Measurements from ENCODE around the gene OR6S1.
"Not testable (repeated sequence)": the region's sequence is repeated elsewhere in the genome, so short reads cannot be mapped to it uniquely, and the experiment has no call there.

Gene OR6S1

DNA sequence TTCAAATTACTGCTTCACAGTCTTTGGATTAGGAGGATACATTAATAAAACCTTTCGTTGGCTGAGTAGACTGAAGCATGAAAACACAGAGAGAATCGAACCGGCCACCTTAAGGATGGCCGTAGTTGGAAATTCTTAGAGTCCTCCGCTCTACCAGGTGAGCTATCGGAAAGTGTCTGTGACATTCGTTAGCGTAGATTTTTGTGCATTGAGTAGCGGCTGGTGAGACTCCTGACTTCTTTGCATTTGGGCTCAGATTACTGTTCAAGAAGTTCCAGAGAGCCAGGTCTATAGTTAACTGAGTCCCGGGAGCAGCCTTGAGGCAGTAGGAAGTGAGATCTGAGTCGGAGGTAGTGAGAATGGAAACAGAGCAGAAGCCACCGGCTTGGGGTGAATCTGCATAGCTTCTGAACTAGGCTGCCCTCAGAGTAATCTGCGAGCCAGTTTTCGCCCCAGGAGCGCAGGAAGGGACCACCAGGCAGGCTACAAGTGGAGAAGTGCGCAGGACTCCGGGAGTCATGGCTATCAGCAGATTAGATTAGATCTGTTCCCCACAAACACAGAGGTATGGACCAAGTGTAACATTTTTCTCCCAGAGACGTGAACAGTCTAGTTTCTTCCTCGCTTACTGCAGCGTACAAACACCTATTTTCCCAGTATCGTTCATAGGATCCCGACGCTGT is 11.0 kb downstream of the OR6S1 start:
- peak; percentile 88 for DNase-seq

DNA sequence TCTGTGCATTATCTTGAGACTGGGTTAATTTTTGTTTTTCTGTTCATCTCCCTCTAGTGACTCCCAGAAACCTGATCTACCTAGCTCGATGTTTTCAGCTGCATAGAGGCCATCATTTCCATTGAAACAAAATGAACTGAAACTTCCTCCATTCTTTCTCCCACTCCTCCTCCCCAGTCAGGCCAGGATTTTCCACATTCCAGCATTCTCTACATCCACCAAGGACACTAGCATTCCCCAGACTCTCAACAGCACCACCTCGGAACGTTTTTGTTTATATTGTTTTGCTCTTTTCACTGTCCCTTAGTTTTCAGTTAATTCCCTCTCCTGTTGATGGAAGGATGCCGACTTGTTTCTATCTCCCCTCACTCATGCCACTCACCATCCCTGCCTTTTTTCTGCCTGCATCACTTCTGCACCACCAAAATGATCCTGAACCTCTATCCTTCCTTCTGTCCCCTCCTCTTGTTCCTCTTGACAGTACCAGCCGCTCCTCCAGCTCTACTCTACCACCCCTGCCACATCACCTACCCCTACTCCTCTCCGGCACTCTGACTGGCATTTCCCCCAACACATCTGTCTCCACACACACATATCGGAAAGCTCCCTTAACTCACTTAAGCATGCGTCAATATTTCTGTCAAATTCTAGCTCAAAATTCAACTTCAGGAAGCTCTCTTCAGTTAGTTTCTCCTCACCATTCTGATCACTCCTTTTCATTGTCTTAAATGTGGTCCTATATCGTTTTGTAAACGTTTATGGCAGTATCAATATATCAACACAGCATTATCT is 13.2 kb downstream of the OR6S1 start:
- no peak for DNase-seq

DNA sequence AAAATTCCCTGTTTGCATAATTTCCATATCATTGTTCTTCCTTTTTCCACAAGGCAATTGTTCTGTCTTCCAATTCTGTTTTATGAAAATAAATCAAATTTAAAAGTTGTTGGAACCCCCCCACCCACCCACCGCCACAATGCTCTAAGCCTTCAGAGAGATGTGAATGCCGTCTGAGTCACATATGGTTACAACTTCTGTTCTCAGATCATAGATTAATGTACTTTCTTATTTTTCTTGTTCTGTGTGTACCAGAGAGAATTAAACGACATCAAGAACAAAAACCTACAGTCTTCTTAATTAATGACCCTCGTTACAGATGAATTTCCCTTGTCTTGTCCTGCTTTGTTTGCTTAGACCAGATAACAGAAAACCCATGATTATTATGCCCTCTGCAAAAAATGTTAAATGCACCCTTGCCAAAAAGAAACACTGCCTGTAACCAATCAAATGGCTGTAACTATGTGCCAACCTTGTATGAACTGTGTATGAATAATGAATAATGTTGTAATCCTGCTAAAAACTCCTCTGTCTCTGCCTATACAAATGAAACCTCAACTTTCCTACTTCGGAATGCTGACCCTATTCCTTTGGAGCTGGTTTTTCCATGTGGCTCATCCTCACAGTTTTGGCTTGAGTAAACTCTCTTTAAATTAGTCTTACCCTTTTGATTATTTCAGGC is 14.0 kb downstream of the OR6S1 start:
- DNase-seq, result no peak

DNA sequence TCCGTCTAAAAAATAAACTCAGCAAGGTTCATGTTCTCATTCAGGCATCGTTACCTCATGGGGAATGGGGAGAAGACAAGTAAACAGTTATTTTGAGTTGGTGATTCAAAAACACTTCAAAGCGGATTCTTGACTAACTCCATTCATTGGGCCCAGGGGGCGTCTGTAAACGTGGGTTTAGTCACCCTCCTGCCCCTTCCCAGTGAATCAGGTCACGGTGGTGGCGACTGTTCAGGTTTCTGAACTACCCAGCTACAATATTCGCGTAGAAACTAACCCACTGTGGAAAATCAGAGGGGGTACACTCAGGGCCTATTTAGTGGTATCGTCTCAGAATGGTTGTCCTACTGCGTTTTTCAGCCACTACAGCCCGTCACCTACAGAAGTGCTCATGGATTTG is 15.2 kb downstream of the OR6S1 start:
- no peak for DNase-seq

DNA sequence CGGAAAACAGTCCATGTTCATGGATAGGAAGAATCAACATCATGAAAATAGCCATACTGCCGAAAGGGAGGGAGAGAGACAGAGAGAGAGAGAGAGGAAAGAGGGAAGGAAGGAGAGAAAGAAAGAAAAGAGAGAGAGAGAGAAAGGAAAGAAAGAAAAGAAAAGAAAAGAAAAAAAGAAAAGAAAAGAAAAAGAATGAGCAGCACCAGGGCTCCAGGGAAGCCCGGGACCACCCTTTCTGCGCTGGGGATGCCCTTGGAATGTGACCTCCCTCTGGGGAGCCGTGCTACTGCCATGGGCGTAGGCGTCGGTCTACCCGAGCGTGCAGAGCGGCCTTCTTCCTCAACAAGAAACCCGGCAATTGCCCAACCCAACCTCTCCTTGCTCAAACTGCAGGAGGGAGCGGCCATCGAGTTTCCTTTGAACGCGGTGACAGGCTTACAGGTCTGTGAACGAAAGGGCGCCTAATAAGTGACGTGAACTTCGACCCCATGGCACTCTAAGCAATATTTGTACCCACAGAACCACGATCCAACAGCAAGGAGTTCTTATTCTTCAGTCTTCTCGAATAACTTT is 16.9 kb downstream of the OR6S1 start:
- DNase-seq, result no peak

DNA sequence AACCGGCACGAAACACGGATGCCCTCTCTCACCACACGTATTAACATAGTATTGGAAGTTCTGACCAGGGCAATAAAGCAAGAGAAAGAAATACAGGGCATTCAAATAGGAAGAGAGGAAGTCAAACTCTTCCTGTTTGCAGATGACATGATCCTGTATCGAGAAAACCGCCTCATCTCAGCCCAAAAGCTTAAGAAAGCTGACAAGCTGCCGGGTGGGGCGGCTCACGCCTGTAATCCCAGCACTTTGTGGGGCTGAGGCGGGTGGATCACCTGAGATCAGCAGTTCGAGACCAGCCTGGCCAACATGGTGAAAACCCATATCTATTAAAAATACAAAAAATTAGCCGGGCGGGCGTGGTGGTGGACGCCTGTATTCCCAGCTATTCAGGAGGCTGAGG is 17.7 kb downstream of the OR6S1 start:
- no peak for DNase-seq

DNA sequence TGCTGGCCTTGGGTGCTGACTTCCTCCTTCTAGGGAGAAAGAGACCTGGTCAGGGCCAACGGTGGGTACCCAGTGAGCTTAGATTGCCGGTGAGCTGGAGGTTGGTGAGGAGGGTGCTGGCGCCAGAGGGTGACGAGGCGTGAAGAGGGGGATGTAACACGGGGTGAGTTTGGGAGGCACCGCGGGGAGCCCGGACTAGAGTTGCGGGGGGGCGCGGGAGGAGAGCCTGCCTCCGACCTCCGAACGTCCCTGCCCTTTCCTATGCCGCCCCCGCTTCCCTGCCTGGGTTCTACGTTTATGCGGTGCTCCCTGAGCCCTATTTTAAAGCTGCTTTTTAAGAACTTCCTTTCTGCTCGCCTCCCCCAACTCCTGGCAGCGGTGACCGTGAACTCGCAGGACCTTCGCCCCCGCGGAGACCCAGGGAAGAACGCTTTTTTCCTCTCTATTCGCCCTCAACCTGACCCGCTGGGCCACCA is 18.6 kb downstream of the OR6S1 start:
- no peak for DNase-seq

DNA sequence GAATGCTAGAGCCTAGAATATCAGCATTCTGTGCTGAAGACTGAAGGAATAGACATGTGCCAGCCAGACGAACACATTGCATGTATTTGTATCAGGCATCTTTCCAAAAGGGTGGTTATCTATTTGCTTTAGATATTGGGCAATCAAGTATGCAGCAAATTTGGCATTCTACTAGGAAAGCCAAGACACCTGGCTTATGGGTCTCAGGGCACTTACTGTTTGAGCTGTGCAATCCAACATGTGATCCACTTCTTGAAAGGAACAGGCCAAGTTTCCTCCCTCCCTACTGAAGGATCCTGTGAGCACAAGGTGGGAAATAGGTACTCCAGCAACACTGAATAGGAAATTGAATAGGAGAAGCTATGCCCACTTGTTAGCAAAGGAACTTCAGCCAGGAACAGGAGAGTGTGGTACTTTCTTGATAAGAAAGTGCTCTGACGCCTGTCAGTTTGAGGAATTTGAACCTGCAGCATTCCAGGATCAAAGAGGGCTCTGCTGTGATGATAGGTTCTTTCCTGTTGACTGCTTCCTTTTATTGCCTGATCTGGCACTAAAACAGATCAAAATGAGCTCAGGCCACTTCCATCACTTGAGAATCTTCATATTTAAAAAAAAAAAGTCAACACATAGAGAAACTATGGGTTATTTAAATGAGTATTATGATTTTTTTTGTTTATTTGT is 20.6 kb downstream of the OR6S1 start:
- DNase-seq, result no peak

DNA sequence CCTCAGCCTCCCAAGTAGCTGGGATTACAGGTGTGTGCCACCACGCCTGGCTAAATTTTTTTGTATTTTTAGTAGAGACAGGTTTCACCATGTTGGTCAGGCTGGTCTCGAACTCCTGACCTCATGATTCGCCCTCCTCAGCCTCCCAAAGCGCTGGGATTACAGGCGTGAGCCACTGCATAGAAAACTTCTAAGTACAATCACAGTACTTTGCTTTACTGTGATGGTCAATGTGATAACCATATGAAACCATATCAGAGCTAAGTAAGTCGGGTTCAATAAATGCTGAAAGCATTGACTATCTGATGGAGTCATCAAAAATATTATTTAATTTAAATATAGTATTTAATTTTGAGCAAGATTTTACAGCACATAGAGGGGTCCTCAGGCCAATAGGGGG is 21.8 kb downstream of the OR6S1 start:
- not testable (repeated sequence) for DNase-seq

DNA sequence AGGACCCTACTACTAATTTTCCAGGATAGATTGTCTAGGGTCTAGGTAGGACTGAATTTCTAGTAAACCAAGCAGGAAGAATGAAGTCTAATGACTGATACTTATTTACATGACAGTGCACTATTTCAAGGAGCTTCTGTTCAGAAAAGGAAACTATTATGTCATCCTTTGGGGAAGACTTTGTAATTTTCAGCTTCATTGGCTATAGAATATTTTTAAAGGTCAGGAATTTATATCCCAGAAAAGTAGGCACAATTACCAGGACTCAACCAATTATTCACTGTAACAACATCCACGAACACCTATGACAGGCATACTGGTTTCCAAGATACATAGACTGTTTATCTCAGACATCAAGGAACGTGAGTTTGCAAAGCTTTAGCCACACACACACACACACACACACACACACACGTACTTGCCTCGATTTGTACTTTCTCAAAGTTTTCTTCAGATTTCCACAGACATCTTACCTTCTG is 23.2 kb downstream of the OR6S1 start:
- DNase-seq, result no peak

DNA sequence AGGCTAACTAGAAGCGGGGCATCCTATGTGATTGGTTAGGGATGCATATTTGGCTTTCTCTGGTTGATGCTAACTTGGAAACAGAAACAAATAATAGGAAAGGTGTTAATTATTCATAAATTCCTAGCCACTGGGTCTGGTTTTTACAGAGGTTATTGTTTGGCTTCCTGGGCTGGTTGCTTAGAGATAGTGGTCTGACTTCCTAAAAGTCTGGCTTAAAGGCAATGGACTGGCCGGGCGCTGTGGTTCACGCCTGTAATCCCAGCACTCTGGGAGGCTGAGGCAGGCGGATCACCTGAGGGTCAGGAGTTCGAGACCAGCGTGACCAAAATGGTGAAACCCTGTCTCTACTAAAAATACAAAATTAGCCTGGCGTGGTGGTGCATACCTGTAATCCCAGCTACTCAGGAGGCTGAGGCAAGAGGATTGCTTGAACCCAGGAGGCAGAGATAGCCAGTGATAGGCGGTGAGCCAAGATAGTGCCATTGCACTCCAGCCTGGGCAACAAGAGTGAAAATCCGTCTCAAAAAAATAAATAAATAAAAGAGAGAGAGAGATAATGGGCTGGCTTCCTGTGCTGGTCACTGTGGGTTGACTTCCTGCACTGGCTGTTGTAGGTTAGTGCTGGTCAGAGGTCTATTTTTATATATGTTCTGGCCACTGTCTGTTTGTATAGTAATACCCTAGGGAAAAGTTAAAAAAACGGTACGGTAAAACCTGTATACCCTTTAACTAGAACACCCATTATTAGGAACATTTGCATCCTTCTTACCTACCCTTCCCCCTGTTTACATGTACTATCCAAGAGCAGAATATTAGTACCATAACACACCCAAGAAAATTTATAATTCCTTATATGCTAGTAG is 24.1 kb downstream of the OR6S1 start:
- DNase-seq, result no peak

DNA sequence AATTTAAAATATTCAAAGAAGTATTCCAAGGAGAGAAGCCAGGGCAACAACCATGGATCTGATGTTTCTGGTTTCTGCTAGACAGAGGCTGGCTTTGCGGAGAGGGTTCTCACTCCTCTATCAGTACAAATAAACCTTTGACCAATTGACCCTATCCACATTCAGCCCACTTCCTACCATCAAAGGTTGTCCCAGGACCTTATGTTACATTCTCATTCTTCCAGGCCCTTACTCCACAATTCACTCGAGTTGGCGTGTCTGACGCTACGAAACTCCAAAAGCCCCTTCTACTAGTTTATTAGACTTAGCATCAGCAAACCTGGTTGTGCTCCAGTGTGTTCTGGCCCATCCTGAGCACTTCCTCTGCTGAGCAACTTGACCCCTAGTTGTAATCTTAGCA is 25.5 kb downstream of the OR6S1 start:
- no peak for DNase-seq

DNA sequence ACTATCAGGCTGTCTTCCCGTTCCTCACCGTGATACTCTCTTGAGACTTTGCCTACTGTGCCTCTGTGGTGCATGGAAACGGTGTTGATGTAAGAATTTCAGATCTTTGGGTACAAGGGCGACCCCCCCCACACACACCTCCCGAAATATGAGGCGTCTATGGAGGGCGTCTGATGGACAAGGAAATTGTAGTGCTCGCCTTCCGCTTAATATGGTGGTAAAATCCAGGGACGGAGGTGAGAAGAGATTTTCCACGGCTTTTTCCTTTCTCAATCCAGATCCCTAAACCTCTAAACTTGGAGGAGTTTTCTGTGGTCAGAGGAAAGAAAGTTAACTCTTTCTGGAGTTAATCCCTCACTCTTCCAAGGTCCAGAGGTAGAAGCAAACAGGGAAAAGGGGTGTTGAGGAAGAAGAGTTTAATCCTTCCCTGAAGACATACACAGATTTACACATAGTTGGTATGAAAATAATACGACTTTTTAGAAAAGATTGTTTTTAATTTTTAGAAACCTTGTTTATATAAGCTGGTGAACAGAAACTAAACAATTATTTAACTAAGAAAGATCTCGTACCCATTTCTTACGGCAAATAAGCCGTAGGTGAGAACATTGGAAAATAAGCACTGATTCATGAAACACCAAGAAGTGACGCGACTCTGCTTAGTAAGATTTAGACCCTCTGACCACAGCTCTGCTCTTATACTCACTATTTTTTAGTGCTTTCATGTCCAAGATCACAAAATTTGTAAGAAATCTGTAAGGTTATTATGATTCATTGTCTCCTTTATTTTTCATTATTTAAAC is 27.3 kb downstream of the OR6S1 start:
- no peak for DNase-seq

DNA sequence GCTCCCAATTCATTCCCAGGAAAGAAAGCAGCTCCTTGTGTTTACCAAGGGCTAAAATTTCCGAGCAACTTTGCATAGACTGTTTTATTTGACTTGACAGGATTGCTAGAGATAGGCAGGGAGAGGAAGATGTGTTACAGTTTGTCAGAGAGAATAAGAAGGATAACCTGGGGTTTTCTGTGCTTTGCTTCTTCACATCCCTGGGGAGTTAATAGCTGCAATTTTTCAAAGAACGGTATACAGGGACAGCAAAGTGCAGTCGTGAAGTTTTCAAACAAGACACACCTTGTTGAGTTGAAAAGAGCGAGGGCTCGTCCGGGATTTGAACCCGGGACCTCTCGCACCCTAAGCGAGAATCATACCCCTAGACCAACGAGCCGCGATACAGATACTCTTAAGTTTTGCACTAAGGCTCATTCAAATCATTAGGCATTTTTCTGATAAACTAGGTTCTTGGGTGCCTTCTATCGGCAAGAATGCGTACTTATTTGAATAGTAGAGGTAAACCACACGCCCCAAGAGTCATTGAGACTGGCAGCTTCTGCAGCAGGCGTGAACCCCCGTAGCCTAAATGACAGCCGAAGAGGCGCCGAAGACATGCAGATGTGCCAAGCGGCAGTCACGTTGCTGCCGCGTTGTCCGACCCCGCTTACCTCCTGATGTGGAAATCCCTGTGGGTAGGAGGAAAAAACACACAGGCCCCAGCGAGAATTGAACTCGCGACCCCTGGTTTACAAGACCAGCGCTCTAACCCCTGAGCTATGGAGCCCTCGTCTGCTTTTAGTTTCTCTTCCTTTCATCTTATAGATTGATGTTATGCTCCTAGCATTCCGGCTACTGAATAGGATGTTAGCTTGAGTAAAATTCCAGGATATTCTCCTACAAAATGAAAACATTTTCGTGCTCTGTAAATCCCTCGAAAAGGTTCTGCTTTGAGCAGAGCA is 28.1 kb downstream of the OR6S1 start:
- peak; percentile 96 for DNase-seq

DNA sequence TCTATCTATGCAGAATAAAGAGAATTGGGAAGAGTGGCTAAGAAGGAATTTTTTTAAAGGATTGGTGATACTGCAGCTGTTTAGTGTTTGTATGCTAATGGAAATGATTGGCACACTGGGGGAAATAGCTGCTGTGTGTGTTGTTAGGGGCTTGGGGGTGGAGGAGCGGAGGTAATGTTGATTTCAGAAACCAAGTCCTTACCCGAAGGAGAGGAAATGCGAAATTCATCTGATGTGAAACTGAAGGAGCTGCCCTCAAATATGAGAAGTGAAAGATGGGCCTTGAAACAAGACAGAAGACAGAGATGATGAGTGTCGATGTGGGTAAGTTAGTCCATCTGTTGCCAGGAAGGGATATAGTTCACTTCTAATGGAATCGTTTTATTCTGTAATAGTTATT is 29.1 kb downstream of the OR6S1 start:
- DNase-seq, result no peak

DNA sequence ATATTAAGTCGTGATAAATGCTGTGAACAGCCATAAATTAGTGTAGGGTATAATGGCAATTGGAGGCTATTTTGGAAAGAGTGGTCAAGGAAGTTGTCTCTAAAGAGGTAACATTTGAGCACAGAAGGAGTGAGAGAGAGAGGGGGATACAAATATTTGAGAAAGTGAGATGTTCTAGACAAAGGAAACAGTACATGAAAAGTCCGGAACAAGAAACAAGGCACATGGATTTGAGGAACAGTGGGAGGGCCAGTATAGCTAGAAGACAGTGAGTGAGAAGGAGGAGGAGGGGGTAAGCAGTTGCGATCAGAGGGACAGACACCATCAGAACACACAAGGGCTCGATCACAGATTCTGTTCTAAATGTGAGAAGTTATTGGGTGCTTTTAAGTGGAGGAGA is 30.2 kb downstream of the OR6S1 start:
- DNase-seq, result no peak

DNA sequence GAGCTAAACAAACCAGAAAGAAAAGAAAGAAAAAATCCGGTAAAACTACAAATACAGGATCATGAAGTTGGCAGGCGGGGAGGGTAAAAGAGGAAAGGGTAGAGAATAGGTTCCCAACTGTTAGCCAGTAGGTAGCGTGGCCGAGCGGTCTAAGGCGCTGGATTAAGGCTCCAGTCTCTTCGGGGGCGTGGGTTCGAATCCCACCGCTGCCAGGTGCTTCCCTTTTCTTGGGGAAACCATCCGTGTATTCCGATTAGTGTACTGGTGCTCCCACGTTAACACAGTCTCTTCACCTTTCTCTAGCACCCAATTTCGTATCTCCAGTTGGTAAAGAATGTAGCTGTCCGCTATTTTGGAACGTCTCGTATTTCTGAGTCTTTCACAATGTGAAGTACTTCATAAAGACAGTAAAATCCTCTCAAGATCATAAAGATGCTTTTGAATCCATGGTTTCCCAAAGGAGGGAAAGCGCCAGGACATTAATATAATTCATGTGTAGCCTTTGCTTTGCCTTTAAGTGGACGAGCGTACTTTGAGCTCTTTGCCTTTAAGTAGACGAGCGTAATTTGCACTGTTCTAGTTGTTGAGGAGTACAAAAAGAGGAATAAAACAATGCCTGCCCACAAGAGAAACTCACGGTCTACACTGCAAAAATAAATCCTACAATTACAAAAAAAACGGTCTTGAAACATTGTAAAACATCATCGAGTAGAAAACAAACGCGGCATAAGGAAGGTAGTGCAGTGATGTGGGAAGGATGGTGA is 31.3 kb downstream of the OR6S1 start:
- DNase-seq, result peak; percentile 86

DNA sequence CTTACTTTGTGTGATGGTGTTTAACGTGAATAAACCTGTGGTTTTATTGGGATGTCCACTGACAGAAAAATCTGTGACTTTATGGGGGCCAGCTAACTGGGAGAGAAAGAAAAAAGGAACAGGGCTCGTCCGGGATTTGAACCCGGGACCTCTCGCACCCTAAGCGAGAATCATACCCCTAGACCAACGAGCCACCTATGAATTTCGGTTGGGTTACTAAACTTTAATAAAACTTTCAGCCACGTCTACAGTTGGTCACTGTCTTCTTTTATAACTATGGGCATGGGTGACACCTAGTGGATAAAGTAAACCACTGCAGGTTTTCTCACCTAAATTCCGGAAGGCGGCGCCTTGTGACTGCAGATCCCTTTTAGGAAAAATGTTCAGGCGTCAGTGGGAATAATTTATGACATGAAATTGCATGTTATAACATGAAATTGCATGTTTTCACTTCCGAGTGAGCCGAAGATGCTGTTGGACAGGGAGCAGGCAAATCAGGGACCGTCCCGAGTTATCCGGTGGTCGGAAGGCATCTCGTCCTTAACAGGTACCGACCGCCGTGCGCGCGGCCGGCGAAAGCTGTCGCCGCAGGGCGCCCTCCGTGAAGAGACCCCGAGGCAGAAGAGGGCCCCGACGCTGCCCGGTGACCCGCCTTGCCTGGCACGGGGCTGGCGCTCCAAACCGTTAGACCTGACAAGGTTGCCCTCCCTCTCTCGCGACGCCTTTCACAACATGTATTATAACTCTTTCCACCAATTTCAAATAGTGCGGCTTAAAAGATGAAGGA is 32.1 kb downstream of the OR6S1 start:
- peak; percentile 88 for DNase-seq
